DOHH2 (cell line): ENCODE measurements around the gene FAM219B.

Source experiments
- EZH2phosphoT487 ChIP-seq: fragments of 200-600 bp; sonication (generic); IDR thresholded peaks from 2 replicates; pipeline ENCODE4 v1.6.1; 2017; ENCODE audit warnings: borderline replicate concordance, mild to moderate bottlenecking, antibody characterized with exemption, low read length, moderate library complexity, mixed read lengths
- TF ChIP-seq, protein P1 (sequence below): fragments of 200-600 bp; sonication (generic); IDR thresholded peaks from one replicate; pipeline ENCODE4 v1.5.1; 2014; ENCODE audit warnings: antibody characterized with exemption, mild to moderate bottlenecking, low read depth, low read length; ENCODE audit not compliant: poor library complexity, severe bottlenecking

GRCh38 chr15:74884428-74885223 is 22.0 kb downstream of the FAM219B start:
- TF ChIP-seq, protein P1, sequence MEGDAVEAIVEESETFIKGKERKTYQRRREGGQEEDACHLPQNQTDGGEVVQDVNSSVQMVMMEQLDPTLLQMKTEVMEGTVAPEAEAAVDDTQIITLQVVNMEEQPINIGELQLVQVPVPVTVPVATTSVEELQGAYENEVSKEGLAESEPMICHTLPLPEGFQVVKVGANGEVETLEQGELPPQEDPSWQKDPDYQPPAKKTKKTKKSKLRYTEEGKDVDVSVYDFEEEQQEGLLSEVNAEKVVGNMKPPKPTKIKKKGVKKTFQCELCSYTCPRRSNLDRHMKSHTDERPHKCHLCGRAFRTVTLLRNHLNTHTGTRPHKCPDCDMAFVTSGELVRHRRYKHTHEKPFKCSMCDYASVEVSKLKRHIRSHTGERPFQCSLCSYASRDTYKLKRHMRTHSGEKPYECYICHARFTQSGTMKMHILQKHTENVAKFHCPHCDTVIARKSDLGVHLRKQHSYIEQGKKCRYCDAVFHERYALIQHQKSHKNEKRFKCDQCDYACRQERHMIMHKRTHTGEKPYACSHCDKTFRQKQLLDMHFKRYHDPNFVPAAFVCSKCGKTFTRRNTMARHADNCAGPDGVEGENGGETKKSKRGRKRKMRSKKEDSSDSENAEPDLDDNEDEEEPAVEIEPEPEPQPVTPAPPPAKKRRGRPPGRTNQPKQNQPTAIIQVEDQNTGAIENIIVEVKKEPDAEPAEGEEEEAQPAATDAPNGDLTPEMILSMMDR: no peak
- TF ChIP-seq EZH2phosphoT487: no peak
